ENCODE measurements around the gene ANKFY1. TPM values are rescaled to one million over a fixed set of nuclear protein-coding genes. Genes with fewer than 3 reads are reported as not detected.
A peak's percentile ranks its signal among the peaks of the same experiment; 100 is the strongest.
"Not testable (repeated sequence)": the region's sequence is repeated elsewhere in the genome, so short reads cannot be mapped to it uniquely, and the experiment has no call there.

The ANKFY1 gene
- total RNA-seq, 1 experiment from 2014 or later, result 21.3 TPM

DNA sequence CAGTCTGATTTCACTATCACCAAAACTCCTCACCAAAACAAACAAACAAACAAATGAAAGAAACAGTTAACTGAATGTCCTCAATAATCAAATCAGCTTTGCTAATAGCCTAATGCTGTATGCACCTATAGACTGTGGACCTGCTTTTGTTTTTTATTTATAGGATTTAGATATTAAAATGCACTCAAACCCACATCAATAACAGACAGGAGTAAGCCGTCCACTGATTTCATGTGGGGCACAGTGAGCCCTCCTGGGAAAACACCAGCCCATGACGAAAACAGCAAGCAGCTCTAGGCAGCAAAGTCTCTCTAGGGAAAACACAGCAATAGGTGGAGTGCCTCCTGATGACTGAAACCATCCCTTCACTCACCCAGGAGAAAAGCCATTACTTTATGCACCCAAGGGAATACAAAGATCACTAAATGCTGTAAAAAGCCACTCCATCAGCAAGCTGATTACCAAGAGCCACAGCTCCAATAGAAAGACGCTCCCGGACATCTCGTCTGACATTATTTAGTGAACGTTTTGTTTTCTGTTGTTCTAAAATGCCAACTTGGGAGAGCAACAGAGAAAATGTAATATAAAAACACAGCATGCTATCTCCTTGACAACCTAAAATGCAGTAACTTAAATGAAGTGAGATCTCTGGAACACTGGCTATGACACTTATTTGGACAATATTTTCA is 47.8 kb downstream of the ANKFY1 start:
- DNase-seq (ENCODE audit: low spot score), result no peak

DNA sequence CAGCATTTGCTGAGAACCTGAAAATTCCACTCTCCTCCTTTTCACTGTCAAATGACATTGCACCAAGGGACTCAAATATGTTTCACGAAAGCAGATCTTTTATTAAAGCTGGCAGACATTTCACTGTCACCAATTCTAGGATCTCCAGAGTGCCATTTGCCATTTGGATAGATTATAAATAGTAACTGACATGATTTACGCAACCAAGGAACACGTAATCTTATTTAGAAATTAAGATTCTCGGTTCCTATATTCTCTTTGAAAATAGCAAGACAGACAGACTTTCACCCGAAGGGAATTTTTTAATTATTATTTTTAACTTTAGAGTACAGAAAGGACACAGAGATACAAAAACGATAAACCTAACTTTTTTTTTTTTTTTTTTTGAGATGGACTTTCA is 49.6 kb downstream of the ANKFY1 start:
- no peak for DNase-seq (ENCODE audit: low spot score)

DNA sequence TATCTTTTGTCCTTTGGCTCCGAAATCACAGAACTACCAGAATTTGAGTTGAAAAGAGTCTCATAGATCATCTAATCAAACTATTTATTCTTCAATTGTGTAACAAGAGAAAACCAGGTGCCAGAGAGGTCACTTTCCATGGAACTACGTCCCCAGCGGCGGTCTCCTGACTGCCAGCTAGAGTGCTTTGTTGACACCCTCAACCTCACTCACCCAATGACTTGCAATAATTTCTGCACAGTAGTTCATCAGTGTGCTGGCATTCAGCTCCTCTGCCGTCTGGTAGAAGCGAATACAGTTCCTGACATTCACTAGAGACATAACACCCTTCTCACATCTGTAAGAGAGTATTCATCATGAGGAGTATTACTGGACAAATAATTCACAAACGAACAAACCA is 54.2 kb downstream of the ANKFY1 start:
- DNase-seq (ENCODE audit: low spot score), result no peak

DNA sequence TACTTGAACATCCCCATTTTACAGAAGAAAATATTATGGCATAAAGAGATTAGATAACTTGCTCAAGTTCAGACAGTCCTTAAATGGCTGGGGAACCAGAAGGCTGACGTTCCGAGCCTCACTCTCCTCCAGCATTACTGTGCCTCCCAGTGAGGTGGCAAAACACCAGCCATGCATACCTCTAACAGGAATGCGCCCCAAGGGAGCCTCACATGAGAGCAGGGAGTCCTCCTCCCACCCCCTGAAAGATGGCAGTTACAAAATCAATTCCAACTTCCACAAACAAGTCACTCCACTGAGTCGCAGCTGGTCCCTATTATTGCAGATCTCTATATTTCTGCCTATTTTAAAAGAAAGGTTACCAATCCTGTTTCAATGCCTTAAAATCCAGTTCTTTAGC is 55.5 kb downstream of the ANKFY1 start:
- DNase-seq (ENCODE audit: low spot score), result no peak

DNA sequence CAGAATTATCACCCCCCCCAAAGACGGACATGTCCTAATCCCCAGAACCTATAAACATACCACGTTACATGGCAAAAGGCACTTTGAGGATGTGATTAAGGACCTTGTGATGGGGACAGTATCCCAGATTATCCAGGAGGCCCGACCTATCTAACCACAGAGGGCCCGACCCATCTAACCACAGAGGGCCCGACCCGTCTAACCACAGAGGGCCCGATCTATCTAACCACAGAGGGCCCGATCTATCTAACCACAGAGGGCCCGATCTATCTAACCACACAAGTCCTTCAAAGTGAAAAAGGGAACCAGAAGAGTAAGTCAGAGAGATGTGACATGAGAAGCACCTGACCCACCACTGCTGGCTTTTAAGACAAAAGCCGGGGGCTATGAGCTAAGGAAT is 56.8 kb downstream of the ANKFY1 start:
- peak; percentile 76 for DNase-seq (ENCODE audit: low spot score)

DNA sequence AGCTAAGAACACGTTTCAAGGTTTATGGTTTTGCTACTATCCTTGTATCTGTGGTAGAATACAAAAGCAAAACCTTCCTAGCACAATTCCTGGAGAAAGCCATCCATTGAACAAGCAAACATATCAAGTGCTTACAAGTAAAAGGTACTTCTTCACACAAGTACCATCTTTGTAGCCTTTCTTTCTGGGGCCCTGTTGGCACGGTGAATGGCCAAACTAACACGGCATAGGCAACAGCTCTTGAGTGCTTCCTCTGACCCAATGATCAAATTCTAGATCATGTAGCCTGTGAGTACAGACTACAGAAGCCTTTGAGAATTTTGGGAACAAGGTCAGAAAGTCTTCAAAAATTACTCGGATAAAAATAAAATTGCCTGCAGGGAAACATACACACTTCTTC is 57.9 kb downstream of the ANKFY1 start:
- no peak for DNase-seq (ENCODE audit: low spot score)

DNA sequence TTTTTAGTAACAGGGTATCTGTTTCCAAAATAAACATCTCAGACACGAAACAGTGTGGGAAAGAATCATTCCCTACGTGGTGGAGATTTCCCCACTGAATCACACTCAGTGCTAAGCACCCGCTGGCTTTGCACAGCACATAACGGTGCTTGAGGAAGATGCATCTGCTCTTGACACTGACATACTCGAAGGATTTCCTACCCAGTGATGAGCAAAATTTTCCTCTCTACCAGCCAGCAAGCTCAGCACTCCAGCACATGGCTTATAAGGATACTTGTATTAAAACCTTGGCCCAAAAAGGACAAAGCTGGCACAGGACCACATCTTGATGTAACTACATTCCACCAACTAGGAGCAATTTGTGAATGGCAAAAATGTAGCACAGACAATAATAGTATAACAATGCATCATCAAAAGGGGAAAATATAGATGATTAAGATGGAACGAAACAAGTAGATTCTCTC is 59.0 kb downstream of the ANKFY1 start:
- no peak for DNase-seq (ENCODE audit: low spot score)

DNA sequence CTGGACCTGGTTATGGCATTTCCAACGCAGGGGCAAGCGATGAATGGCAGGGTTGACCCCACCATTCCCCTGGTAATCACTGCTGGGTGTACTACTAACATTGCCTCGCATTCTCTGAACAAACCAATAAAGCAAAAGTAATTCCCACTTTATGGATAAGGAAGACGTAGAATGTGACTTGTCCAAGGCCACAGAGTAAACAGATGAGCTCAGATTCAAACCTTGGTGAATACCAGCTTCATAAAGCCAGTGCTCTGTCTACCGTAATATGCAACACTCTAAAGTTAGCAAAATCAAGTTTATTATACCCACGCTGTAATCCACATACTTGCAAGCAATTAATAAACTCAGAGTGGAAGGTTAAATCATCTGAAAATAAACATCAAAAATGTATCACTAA is 59.6 kb downstream of the ANKFY1 start:
- DNase-seq (ENCODE audit: low spot score), result no peak

DNA sequence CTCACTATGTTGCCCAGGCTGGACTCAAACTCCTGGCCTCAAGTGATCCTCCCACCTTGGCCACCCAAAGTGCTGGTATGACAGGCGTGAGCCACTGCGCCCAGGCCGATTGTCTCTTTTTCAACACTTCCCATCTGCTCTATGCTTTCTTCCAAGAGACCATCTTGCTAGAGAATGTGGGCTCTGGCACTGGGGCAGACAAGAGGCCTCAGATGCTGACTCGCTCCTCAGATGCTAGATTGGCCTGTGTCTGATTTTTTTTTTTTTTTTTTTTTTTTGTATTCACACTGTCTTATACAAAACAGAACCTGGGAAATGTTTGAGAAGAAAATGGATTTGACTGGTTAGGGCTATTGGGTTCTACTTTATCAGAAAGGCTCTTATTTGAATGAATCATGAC is 62.6 kb downstream of the ANKFY1 start:
- no peak for DNase-seq (ENCODE audit: low spot score)

DNA sequence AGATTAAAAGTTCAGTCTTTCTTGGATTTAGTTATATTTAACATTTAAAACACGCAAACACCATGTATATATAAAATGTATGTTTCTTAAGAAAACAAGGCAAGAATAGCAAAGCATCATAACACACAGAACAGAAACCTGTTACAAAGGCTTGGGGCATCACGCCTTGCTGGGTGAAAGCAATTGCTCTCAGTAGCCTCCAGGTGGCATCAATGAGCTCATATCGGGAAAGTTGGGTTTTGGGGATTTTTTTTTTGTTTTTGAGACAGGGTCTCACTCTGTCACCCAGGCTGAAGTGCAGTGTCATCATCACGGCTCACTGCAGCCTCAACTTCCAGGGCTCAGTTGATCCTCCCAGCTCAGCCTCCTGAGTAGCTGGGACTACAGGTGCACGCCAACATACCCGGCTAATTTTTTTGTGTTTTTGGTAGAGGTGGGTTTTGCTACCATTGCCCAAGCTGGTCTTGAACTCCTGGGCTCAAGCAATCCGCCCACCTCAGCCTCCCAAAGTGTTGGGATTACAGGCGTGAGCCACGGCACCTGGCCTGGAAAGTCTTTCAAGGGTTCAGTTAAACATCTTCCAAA is 63.9 kb downstream of the ANKFY1 start:
- peak; percentile 40 for DNase-seq (ENCODE audit: low spot score)

DNA sequence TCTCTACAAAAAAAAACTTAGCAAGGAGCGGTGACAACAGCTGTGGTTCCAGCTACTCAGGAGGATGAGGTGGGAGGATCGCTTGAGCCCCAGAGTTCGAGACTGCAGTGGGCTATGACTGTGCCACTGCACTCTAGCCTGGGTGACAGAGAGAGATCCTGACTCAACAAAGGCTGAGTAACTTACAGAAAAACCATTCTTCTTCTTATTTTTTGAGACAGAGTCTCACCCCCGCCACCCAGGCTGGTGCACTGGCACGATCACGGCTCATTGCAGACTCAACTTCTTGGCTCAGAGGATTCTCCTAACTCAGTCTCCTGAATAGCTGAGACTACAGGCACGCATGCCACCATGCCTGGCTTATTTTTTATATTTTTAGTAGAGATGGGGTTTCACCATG is 64.8 kb downstream of the ANKFY1 start:
- no peak for DNase-seq (ENCODE audit: low spot score)

DNA sequence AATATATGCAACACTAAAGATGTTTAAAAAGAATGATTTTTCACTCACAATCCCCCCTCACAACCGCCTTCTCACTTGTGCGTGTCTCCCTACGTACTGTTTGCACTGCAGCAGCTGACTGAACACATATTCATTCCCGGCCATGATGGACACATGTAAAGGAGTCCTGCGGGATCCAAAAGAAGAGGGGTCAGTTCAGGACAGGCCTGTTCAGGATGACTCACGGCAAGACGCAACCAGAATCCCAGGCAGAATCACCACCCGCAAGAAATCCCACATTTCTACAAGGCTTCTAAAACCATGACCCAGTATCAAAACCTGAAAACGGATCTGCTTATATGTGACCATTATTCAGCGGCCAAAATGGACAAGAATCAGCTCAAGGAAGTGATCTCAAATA is 68.5 kb downstream of the ANKFY1 start:
- DNase-seq (ENCODE audit: low spot score), result no peak

DNA sequence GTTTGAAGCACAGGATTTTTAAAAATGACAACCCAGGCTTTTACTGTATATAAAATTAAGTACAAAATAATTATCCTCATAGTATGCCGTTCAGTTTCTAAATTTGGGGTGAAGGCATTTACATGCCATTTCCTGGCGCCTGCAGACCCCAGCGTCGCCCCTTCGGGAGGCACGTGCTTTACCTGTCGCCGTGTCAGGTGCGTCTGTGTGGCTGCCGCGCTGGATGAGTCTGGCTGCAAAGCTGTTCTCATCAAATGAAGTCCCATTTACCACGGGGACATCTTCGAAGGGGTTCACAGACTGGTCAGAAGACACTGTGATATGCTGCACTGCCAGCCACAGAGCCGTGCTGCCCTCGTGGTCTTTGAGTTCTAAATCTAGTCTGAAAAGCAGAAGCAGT is 69.0 kb downstream of the ANKFY1 start:
- no peak for DNase-seq (ENCODE audit: low spot score)

DNA sequence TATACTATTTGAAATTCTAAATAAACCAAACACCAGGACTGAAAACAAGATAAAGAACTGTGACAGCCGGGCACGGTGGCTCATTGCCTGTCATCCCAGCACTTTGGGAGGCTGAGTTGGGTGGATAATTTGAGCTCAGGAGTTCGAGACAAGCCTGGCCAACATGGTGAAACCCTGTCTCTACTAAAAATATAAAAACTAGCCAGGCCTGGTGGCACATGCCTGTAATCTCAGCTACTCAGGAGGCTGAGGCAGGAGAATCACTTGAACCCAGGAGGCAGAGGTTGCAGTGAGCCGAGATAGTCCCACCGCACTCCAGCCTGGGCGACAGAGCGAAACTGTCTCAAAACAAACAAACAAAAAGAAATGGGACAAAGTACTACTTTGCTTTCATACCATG is 73.0 kb downstream of the ANKFY1 start:
- DNase-seq (ENCODE audit: low spot score), result not testable (repeated sequence)

DNA sequence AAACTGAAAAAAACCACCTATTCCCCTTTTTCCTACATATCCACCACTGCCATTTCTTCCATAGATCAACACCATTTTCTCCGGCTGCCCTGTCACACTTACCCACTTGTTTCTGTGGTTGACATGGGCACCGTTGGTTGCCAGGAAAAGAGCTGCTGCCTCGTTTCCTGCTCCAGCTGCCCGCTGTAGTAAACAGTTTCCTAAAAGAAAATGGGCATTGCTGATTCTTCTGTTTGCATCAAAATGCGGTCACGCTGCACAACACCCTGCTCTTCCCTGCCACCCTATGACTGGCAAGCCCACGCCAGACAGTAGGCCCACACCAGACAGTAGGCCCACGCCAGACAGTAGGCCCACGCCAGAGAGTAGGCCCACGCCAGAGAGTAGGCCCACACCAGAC is 74.5 kb downstream of the ANKFY1 start:
- no peak for DNase-seq (ENCODE audit: low spot score)

DNA sequence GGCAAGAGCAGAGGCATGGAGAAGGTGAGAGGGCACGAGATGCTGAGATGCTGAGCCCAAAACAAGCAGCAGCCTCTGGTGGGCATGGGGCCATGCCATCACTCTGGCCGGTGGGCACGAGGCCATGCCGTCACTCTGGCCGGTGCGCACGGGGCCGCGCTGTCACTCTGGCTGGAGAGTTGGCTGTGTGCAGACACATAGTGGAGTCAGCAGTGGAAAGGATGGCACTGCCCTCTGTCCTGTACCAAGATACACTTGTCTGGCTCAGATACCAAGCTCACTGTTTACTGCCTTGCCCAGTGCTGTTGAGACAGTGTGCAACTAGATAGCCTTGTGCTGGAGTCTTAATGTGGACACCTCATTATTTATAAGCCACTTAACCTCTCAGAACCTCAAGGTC is 75.7 kb downstream of the ANKFY1 start:
- no peak for DNase-seq (ENCODE audit: low spot score)

DNA sequence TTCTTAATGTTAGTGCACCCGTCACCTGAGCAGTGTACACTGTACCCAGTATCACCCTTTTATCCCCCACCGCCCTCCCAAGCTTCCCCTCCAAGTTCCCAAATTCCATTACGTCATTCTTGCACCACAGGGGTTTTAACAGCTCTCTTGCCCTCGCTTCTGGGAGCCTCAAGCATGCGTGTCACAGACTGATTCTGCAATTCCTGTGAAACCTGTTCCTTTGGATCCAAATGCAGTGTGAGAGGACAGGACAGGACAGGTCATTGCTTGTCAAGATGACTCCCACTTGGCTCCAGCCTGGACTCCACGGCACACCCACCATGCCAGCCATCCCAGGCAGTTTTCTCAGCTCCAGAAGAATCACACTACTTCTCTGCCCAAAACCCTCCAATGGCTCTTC is 76.7 kb downstream of the ANKFY1 start:
- no peak for DNase-seq (ENCODE audit: low spot score)

DNA sequence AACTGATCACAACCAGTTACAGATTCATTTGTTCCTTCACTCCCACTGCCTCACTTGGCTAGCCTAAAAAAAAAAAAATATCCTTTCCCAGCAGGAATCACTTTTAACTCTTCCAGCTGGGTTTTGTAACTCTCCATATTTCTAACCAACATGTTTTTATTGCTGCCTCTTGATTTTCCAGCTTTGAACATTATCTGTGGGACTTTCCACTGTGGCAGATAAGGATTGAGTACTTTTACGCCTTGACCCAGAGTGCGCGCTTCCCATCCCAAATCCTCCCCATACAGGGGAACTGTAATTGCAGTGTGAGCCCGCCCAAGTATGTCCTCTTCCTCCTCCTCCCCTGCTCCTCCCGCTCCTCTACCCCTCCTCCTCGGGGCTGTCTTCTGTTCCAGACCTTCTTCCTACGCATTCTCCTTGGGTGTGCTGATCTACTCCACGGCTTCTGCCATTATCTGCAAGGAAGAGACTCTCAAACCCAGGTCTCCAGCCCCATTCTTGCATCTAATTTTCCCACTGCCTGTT is 77.4 kb downstream of the ANKFY1 start:
- DNase-seq (ENCODE audit: low spot score), result no peak

DNA sequence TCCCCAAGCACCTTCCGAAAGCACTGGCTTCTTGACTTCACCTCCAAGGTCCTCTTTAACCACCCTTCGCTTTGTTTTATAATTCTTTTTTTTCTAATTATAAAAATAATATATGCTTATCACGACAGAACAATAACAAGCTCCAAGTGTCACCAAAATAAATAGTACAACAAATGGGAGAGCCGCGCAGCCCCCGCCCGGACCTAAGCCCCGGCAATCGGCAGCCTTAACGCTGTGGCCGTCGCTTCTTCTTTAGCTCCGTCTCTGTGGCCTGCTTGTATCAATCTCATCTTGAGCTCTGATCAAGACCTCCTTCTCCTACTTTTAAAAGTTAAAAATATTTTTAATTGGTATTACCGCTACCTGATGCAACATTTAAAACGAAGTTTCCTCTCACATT is 78.1 kb downstream of the ANKFY1 start:
- no peak for DNase-seq (ENCODE audit: low spot score)

DNA sequence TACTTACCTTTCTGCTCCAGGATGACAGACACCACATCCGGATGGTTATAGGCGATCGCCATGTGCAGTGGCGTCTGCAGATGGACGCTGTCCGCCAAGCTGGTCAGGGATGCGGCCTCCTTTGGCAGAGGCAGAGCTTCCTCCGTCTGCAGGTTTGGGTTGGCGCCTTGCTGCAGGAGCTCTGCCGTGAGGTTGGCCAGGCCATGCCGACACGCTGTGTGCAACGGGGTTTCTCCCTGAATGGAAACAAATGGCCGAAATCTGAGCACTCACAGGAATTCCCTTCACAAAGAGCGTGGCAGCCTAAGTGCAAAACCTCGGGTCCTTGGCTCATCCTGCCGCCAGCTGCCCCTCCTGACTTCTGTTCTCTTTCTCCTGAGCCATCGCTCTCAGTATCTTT is 79.0 kb downstream of the ANKFY1 start:
- no peak for DNase-seq (ENCODE audit: low spot score)

DNA sequence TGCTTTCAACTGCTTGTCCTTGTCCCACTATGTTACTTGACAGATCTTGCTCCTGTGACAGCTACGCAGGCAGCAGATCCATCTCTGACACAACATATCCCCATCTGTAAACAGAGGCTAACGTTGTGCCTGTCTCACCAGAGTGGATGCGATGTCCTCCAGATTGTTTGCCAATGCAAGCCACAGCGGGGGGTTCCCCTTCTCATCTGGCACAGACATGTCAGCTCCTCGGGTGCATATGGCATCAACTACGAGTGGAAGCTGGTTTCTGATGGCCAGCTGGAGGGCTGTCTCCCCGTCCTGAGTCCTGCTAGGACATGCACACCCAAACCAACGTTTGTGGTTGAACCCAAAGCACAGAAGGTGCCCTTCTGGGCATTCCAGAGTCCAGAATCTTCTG is 81.7 kb downstream of the ANKFY1 start:
- no peak for DNase-seq (ENCODE audit: low spot score)

DNA sequence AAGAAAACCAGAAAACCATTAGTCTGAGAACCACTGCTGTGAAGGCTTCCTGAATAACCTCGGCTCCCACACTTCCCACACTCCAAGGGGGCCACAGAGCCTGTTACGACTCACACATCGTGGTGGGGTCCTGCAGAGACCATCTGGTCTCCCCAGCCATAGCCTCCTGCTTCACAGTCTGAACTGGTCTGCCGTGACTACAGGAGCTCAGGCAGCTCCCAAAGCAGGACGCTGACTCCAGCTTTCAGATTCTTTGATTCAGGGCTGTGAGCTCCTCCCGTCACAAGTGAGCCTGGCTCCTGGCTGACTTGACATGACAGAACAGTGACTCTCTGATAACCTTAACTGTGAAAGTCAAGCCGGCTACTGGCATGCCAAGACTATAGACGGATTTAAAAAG is 83.0 kb downstream of the ANKFY1 start:
- DNase-seq (ENCODE audit: low spot score), result no peak

DNA sequence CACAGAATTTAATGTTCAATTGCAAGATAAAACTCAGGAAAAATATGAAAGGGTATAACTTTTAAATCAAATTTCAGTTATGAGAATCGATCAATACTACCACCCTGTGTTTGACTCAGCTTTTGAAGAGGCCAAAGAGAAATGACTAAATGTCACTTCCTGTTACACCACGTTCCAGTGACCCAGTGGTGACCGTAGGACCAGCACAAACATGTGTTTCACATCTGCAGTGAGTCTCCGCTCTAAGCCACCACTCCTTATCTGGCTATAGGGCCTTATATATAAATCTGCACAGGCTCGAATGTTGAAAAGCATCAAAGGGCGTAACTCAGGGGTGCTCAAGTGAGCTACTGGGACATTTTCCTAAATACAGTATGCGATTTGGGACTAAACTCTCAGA is 84.7 kb downstream of the ANKFY1 start:
- no peak for DNase-seq (ENCODE audit: low spot score)

DNA sequence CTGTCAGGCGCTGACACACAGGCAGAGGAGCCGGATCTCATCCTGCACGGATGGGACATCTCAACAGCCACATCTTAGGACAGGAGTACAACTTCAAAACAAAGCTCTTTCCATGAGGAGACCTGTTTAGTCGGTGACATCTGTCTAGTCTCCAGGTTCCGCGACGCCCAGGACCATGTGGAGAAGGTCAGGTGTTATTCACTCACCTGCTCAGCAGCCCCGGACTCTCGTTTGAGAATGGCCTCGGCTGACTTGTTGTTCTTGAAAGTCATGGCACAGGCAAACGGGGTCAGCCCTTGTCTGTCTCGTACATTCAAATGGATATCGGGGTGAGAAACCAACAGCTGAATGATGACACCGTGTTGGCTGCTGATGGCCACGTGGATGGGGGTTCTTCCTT is 85.1 kb downstream of the ANKFY1 start:
- DNase-seq (ENCODE audit: low spot score), result no peak
